Sigmoid colon (tissue), 7 donors: ENCODE results near the gene POLR1B. TPM values are rescaled to one million over a fixed set of nuclear protein-coding genes. Genes with fewer than 3 reads are reported as not detected.
"Not testable (repeated sequence)": the region's sequence is repeated elsewhere in the genome, so short reads cannot be mapped to it uniquely, and the experiment has no call there.

Source experiments
- DNase-seq: peaks from one replicate; pipeline ENCODE4 v3.0.0-alpha.2; 2019
- H3K27ac ChIP-seq, 4 donors: fragments of 200-600 bp; sonication (generic); one replicate each; pipeline ENCODE4 v1.5.1; 2016 to 2019; ENCODE audit warnings: mild to moderate bottlenecking in 1 of 4
- H3K27me3 ChIP-seq, 3 donors: fragments of 200-600 bp; sonication (generic); one replicate each; pipeline ENCODE4 v1.5.1; 2019; ENCODE audit warnings: mild to moderate bottlenecking in 1 of 3
- H3K36me3 ChIP-seq, 4 donors: fragments of 200-600 bp; sonication (generic); one replicate each; pipeline ENCODE4 v1.5.1; 2016 to 2019
- H3K4me1 ChIP-seq, 4 donors: fragments of 200-600 bp; sonication (generic); one replicate each; pipeline ENCODE4 v1.5.1; 2017 to 2019
- H3K4me3 ChIP-seq, 4 donors: fragments of 200-600 bp; sonication (generic); one replicate each; pipeline ENCODE4 v1.5.1; 2017 to 2019; ENCODE audit warnings: mild to moderate bottlenecking in 2 of 4, moderate library complexity in 1 of 4
- H3K9me3 ChIP-seq, 4 donors: fragments of 200-600 bp in 3 of 4; sonication (generic) in 3 of 4; one replicate each; pipeline versions ENCODE4 v1.5.1 to v1.6.1; 2013 to 2019
- EP300 ChIP-seq, 4 donors: sonication (generic); formaldehyde crosslinking; IDR thresholded peaks; one replicate each; pipeline ENCODE4 v1.6.1; 2017; ENCODE audit warnings: antibody characterized with exemption in 4 of 4
- POLR2A ChIP-seq, 2 donors: fragments of 450-650 bp; IDR thresholded peaks; one replicate each; pipeline ENCODE4 v1.6.1; 2016; ENCODE audit warnings: antibody characterized with exemption in 2 of 2, mild to moderate bottlenecking in 2 of 2, moderate library complexity in 2 of 2
- POLR2AphosphoS5 ChIP-seq, 4 donors: sonication (generic); formaldehyde crosslinking; IDR thresholded peaks; one replicate each; pipeline ENCODE4 v1.6.1; 2017; ENCODE audit warnings: antibody characterized with exemption in 4 of 4
- WGBS, 2 donors: extraction: QIAGEN DNeasy Blood & Tissue Kit; methylation state at CpG; one replicate each; pipeline ENCODE4 v1.1.7; 2013; 5-methylcytosine and 5-hydroxymethylcytosine counted together
- intact Hi-C: fragments of 100-400 bp; cut with DNase I; formaldehyde crosslinking; loops from one replicate; pipeline ENCODE4 v1.15.1; 2023
- polyA plus RNA-seq, 3 donors: library from polyadenylated mRNA; stranded (reverse); fragments of 200-250 nt; gene quantifications; one replicate each; pipeline ENCODE4 v1.2.3, GENCODE V29; 2013
- total RNA-seq, 4 donors: library from RNA; depleted of rRNA; stranded (reverse); fragments of >200 nt; gene quantifications; one replicate each; pipeline ENCODE4 v1.1.0, GENCODE V29; 2016
- TF ChIP-seq, protein P1 (sequence below), 4 experiments: fragments of 450-650 bp in 3 of 4; fragments of 200-600 bp in 1 of 4; IDR thresholded peaks; one replicate each; pipeline ENCODE4 v1.5.1; 2016 to 2019; ENCODE audit warnings: antibody characterized with exemption in 4 of 4, mild to moderate bottlenecking in 3 of 4, moderate library complexity in 2 of 4
- donor health status: healthy with polysubstance abuse.
- donor health status: Bipolar disorder and iron deficiency.
- donor health status: healthy.

POLR1B gene
- total and polyA plus RNA-seq, 7 donors = 3.6 to 8.9 (median 7.8) TPM

DNA sequence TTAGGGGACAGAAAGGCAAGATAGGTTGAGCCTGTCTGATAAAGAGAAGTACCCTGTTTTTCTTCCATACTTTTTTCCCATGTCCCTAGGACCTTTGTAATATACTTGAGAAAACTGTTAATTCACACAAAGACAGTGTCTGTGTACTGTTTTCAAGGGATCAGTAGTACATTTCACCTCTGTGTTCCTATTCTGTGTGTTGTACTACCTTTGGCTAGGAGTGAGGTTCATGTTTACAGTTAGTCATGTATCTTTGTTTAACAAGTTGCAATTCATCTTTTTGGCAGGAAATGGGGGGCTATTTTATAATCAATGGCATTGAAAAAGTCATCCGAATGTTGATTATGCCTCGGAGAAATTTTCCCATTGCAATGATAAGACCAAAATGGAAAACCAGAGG lies 6.7 kb downstream of the POLR1B start:
- DNase-seq = no peak
- Histone ChIP-seq H3K27me3 (no peaks in the 10 kb centered on the region), H3K27ac (no peak overlapping the region), H3K36me3 (peaks cover 0 to 80% (median 33%) of the 10 kb centered on the region in 4 donors), H3K9me3 (no peaks in the 10 kb centered on the region), H3K4me1 (peaks cover 0 to under 1% (median 0%) of the 10 kb centered on the region in 4 donors), H3K4me3 (no peak overlapping the region)
- intact Hi-C loops = no loop called here
- WGBS, 2 donors = 98 to 99% methylated on average over 2 of the region's 2 CpGs
- TF ChIP-seq POLR2AphosphoS5 (IDR thresholded peaks at IDR 0.05) (no peak), POLR2A (IDR thresholded peaks at IDR 0.05) (no peak), EP300 (IDR thresholded peaks at IDR 0.05) (no peak)
- TF ChIP-seq, protein P1, sequence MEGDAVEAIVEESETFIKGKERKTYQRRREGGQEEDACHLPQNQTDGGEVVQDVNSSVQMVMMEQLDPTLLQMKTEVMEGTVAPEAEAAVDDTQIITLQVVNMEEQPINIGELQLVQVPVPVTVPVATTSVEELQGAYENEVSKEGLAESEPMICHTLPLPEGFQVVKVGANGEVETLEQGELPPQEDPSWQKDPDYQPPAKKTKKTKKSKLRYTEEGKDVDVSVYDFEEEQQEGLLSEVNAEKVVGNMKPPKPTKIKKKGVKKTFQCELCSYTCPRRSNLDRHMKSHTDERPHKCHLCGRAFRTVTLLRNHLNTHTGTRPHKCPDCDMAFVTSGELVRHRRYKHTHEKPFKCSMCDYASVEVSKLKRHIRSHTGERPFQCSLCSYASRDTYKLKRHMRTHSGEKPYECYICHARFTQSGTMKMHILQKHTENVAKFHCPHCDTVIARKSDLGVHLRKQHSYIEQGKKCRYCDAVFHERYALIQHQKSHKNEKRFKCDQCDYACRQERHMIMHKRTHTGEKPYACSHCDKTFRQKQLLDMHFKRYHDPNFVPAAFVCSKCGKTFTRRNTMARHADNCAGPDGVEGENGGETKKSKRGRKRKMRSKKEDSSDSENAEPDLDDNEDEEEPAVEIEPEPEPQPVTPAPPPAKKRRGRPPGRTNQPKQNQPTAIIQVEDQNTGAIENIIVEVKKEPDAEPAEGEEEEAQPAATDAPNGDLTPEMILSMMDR (IDR thresholded peaks at IDR 0.05) = no peak

- peaks cover 0 to 4% (median 0%) of the 10 kb centered on the region in 4 donors for H3K9me3 ChIP-seq
- TF ChIP-seq POLR2AphosphoS5 (IDR thresholded peaks at IDR 0.05) (no peak), EP300 (IDR thresholded peaks at IDR 0.05) (no peak), POLR2A (IDR thresholded peaks at IDR 0.05) (no peak)
- TF ChIP-seq, protein P1 (IDR thresholded peaks at IDR 0.05) = no peak
- H3K27me3 ChIP-seq = no peaks in the 10 kb centered on the region
- intact Hi-C loops = no loop called here
- H3K36me3 ChIP-seq = peaks cover 12 to 98% (median 33%) of the 10 kb centered on the region in 4 donors
- 72 to 78% methylated on average over 3 of the region's 3 CpGs for WGBS, 2 donors
- H3K4me1 ChIP-seq = no peaks in the 10 kb centered on the region
- no peak overlapping the region for H3K27ac ChIP-seq
- H3K4me3 ChIP-seq = no peak overlapping the region
- no peak for DNase-seq
Observed at GRCh38 chr2:112566104-112566503, 23.8 kb downstream of the POLR1B start.

DNA sequence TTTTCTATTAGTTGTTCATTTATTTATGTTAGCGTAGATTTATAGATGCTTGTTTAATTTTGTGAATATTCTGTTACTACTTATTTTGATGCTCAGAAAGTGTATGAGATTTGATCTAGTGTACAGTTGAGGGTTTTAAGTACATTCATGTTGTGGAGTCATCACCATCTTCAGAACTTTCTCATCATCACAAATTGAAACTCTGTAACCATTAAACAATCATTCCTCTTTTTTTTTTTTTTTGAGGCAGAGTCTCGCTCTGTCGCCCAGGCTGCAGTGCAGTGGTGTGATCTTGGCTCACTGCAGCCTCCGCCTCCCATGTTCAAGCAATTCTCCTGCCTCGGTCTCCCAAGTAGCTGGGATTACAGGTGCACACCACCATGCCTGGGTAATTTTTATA lies 24.2 kb downstream of the POLR1B start:
- 95 to 97% methylated on average over 5 of the region's 5 CpGs for WGBS, 2 donors
- DNase-seq, H3K27me3 ChIP-seq, H3K27ac ChIP-seq, H3K4me3 ChIP-seq, H3K9me3 ChIP-seq, H3K4me1 ChIP-seq, intact Hi-C loops: not testable (repeated sequence)
- H3K36me3 ChIP-seq = peaks cover 12 to 98% (median 33%) of the 10 kb centered on the region in 4 donors

GRCh38 chr2:112572005-112572404 lies 29.7 kb downstream of the POLR1B start:
- no peak overlapping the region for H3K27ac ChIP-seq
- intact Hi-C loops = no loop called here
- peaks cover 12 to 99% (median 36%) of the 10 kb centered on the region in 4 donors for H3K36me3 ChIP-seq
- no peaks in the 10 kb centered on the region for H3K27me3 ChIP-seq
- H3K9me3 ChIP-seq = peaks cover 0 to 4% (median 0%) of the 10 kb centered on the region in 4 donors
- no peak for DNase-seq
- no peaks in the 10 kb centered on the region for H3K4me1 ChIP-seq
- no peak overlapping the region for H3K4me3 ChIP-seq
- 81 to 86% methylated on average over 7 of the region's 7 CpGs for WGBS, 2 donors
- TF ChIP-seq POLR2AphosphoS5 (IDR thresholded peaks at IDR 0.05) = no peak
- no peak for TF ChIP-seq EP300 (IDR thresholded peaks at IDR 0.05)
- no peak for TF ChIP-seq POLR2A (IDR thresholded peaks at IDR 0.05)
- TF ChIP-seq, protein P1 (IDR thresholded peaks at IDR 0.05) = no peak

- Histone ChIP-seq H3K4me1 (peaks cover 0 to 5% (median 0%) of the 10 kb centered on the region in 4 donors), H3K27me3 (no peaks in the 10 kb centered on the region), H3K27ac (no peak overlapping the region), H3K9me3 (no peaks in the 10 kb centered on the region), H3K36me3 (peaks cover 0 to 41% (median 11%) of the 10 kb centered on the region in 4 donors), H3K4me3 (no peak overlapping the region)
- TF ChIP-seq POLR2A (IDR thresholded peaks at IDR 0.05) = no peak
- no peak for TF ChIP-seq EP300 (IDR thresholded peaks at IDR 0.05)
- TF ChIP-seq POLR2AphosphoS5 (IDR thresholded peaks at IDR 0.05) = no peak
- TF ChIP-seq, protein P1 (IDR thresholded peaks at IDR 0.05) = no peak
- WGBS, 2 donors = 77 to 84% methylated on average over 5 of the region's 5 CpGs
- intact Hi-C loops = no loop called here
- DNase-seq = no peak
Observed at GRCh38 chr2:112577756-112578155, 35.5 kb downstream of the POLR1B start.
